ENCODE results near the gene CLDN7.
"Not testable (repeated sequence)": the region's sequence is repeated elsewhere in the genome, so short reads cannot be mapped to it uniquely, and the experiment has no call there.

CLDN7 gene

DNA sequence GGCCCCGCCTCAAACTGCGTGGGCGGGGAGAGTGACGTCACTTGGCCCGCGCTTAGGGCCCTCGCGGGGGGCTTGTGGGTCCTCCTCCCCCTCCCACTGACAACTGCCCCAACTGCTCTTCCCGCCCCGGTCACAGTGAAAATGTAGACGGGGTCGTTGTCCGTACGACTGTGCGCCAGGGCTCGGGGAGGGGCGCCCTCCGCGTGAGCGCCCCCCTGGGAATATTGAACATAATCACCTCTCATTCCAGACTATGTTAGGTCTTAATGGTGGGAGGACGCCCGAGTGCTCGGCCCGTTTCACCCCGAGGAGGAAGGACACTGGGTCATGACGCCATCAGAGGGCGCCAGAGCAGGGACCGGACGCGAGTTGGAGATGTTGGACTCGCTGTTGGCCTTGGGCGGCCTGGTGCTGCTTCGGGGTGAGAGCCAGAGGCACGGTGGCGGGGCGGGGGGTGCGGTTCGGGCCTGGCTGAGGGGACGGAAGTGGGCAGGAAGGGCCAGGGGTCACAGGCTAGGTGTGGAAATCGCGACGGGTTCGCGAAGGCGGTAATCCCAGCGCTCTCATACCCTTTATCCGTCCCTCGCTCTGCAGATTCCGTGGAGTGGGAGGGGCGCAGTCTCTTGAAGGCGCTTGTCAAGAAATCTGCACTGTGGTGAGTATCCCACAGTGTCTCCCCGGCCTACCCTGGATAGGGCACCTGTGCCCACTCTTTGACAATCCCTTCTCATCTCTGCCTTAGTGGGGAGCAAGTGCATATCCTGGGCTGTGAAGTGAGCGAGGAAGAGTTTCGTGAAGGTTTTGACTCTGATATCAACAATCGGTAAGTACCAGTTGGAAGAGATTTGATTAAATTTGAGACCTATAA lies 9.9 kb downstream of the CLDN7 start, which contains the start of gene ELP5:
TSS of gene ELP5 (plus strand) at position 40 of the 868 bp plus-strand sequence. CDS start at position 376, 336 bp downstream.
- DNase-seq = no peak

DNA sequence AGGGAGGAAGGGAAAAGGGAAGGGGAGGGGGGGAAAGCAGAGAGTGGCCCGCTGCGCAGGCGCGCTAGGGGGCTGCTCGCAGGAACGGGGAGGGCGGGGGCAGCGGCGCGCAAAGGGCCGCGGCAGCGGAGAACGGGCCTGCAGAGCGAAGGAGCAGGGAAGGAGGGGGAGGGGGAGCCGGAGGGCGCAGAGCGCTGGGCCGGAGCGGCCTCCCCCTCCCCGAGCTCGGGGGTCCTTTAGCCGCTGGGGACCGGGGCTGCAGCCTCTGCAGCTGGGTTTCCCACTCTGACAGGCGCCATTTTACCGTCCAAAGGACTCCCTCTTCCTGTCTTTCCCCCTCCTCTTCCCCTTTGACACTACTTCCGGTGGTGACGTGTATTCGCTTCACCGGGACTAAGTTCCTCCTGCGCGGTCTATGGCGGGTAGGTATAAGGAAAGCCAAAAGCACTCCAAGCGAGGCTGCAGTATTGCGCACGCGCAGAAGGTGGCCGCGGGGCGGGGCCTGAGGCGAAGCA lies 10.6 kb downstream of the CLDN7 start, which contains the start of gene CTDNEP1:
TSS of gene CTDNEP1 (minus strand) at position 74 of the 515 bp plus-strand sequence. CDS start 438 bp downstream, outside the sequence.
- DNase-seq = peak; percentile 87

DNA sequence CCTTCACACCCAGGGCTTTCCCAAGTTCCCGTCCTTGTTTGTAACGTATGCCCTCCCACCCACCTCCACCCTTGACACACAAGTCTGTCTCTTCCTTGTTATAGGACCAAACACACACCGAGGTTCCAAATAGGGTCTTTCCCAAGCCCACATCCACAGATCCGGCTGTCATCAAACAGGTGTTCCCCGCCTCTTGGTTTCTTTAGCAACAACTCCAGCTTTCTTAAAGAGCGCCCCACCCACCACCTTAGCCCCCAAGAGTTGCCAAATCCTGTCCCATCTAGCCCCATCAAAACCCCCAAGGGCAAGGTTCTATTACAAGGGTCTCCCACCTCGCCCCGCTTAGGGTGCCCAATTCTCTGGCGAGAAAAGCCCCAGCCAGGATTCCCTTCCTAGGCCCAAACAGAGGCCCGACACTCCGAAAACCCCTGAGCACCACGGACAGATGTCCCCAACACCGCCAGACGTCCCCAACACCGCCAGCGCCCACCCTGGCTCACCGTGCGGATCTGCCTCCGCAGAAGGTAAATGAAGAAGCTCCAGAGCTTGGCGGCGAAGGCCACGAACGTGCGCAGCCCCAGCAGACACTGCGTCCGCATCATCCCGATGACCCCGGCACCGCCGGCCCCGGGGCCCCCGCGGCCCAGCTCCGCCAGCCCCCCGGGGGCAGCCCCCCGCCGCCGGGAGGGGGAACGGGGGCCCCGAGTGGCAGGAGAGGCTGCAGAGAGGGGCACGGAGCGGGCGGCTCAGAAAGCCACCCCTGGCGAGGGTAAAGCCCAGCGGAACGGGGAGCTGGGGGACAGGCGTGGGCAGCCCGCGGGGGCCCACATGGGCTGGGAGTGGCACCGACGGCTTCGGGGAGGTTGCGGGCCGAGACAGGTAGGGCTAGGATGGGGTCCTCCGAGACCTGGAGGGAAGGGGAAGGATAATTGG lies 11.3 kb downstream of the CLDN7 start:
- no peak for DNase-seq

DNA sequence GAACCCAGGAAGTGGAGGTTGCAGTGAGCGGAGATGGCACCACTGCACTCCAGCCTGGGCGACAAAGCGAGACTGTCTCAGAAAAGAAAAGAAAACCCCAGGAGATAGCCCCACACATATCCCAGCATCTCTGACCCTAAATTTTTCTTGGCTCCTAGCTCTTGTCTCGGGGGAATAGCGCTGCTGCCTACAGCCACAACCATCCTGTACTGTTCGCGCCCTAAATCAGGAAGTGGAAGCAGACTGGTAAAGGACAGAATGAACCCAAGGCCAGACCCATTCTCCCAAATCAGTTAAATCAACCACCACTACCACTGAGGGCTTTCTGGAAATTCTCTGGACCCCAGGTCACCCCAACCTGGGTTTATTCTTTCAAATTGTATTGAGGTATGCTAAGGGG lies 12.4 kb downstream of the CLDN7 start:
- no peak for DNase-seq

DNA sequence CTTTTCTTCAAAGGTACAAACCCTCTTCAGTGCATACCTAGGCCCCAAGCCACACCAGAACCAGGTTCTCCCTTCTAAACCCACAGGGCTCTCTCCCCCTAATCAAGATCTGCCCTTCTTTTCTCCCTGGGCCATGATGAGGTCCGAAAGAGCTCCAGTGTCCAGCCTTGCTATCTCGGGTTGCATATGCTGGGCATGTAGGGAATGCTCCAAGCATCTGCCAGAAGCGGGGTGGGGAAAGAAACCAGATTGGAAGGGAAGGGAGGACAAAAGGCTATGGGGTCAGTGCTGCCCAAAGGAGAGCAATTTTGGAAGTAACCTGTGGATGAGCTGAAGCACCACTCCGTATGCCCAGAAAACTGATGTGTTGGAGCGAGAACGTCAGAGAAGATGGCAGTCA lies 13.1 kb downstream of the CLDN7 start:
- DNase-seq = no peak

DNA sequence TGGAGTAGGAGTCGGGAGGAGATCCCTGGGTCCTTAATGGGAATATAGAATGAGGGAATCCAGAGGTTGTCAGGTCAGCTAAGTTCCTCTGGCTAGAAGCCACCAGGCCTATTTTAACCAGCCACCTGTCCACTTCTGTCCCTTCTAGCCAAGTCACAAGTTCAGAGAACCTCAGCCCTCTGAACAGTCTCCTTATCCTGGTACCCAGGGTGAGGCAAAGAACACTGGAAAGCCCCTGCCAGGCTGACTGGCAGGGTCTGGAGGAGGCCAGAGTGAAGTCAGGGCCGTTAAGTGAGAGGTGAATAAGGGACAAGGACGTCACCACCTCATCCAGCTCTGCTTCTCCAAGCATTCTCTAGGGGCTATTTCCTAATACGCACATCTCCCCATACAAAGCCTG lies 13.5 kb downstream of the CLDN7 start:
- no peak for DNase-seq

DNA sequence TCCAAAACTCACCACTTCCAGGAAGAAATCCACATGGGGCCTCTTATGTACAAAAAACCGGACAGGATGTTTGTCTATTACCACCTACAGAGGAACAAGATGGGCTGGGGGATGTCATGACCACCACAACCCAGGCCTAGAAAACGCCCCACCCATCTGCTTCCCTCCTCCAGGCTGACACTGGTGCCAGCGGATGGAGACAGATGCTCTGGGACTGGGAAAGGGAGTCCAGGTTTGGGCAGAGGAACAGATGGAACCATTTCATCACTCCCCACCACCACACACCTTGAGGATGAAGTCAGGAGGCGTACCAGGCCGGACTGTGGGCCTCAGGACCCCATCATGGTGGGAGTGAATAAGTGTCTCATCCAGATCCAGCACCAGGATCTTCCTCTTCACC lies 15.5 kb downstream of the CLDN7 start:
- no peak for DNase-seq

DNA sequence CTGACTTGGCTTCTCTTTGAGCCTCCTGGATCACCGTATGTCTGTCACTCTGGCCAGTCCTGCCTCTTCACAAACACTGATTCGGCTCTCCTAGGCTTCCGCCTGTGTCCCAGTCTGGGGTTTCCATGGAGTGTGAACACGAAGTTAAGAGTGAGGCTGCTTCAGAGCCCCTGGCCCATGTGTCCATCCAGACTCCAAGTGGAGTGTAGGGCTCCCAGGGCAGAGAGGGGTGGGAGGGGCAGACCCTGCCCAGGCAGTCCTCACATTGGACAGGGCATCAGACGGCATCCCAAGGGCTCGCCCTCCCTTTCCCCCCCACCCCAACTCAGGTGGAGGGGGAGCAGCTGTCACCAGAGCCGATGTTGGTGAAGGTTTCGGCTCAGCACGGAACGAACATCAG lies 18.4 kb downstream of the CLDN7 start:
- DNase-seq = not testable (repeated sequence)

DNA sequence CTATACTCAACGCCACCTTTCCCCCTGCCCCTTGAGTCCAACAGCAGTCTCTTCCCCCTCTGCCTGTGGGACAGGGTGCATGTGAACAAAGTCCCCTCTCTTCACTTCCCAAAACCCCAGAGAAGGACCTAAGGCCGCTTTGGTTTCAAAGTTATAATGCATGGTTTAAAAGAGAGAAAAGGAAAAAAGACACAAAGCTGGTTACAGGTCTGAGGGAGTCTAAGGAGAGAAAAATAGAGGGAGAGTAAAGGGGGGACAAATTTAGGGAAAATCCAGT lies 18.9 kb downstream of the CLDN7 start:
- DNase-seq = no peak

DNA sequence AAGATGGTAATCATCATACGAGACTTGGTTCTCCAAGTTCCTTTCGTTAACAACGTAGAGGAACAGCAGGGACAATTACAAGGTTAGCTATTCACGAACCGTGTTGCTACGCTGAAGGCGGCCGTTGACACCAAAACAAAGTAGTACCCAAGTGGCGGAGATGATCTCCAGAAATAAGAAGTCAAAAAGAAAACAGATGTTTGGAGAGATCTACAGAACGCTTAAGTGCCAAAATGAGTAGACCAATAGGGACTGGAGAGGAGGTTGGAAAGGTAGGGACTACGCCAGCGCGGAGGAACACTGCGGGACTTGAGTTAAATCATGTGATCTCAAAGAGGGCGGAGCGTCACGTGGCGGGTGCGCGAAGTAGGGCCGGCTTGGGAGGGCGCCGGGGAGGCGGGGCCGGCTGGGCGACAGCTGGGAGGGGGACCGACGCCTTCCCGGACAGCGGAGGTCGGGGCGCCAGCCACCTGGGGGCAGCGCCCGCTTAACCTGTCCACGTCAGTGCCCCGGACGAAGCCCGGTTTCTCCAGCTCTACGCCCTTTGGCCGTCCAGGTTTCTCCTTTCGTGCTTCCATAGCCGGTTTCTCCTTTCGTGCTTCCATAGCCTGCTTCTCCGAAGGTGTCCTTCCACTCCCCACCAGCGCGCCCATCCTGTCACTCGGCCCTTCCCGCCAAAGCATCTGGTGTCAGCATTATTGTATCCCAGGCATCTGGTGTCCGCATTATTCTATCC lies 19.4 kb downstream of the CLDN7 start:
- DNase-seq = no peak

DNA sequence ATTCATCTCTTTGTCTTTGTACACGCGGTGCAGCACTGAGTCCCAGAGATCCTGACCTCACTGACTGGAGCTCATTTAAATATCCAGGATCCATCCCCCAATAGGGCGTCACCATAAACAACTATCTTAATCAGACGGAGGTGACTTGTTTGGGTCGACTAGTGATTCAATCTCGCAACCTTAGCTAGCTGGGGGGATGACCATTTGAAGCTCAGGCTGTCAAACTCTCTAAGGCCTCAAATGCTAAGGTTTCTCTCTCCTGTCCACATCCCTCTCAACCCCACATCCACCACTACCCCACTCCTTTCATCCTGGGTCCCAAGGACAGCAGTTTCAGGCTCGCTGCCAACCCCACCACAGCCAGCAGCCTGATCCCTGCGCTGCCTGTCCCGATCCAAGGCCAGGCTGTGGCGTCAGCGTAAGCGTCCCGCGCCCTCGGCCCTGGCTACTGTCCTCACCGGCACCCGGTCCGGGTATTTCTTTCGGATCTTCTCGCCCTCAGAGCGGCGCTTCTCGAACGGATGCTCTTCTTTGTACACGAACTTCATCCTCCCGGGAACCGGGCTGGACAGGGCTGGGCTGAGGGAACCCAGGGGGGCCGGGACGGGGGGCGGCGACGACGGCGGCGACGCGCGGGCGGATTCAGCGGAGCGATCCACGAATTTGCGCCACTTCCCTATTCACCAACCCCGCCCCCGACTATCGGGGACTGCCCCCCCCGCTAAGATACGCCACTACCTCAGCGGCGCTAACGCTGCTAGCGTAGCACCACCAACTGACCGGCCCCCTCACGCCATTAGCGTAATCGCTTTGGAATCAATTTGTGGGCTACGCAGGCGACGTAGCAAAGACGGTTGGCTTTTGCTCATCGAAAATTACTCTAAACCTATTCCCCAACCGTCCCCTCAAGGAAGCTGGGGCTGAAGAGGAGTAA lies 20.2 kb downstream of the CLDN7 start, which contains the start of gene GABARAP:
TSS of gene GABARAP (minus strand) at position 667 of the 934 bp plus-strand sequence. CDS start at position 548, 119 bp downstream.
- no peak for DNase-seq

DNA sequence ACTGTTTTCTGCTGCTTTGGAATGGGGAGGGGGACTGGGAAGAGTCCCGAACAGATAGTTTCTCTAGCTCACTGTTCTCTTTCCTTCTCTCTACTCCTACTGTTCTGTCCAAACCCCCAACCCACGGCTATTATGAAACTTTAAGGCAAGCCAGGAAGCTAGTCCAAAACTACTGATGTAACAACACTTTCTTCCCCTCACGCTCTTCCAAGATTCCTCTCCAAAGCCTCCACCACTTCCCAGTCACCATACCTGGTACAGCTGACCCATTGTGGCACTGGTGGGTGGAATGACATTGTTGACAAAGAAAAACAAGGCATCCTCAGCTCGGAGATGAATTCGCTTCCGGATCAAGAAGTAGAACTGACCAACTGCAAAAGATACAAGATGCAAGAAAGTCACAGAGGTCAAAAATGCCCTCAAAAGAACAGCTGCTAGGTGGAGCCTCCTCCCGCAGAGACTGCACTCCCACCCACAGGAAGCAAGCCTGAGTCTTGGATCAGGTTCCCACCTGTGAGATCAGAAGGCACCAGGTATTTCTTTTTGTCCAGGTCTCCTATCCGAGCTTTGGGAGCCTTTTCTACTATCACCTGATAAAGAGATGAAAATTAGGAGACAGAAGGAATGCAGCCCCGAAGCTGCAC lies 21.1 kb downstream of the CLDN7 start:
- DNase-seq = no peak

DNA sequence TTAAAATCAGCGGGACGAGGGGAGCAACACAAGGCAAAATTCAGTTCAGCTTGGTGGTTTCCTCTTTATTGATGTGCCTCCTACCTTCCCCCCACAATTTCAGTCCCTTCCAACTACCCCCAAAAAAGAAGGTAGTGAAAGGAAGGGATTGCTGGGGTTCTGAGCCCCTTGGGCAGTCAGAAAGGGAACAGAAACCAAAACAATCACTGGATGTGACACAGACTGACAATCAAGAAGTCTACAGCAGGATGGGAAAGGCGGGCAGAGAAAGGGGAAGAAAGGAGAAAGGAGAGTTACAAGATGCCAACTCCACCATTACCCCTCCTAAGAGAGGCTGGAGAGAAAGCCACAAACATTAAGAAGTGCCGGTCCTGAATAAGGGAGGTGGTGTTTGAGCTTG lies 21.9 kb downstream of the CLDN7 start:
- DNase-seq = no peak

DNA sequence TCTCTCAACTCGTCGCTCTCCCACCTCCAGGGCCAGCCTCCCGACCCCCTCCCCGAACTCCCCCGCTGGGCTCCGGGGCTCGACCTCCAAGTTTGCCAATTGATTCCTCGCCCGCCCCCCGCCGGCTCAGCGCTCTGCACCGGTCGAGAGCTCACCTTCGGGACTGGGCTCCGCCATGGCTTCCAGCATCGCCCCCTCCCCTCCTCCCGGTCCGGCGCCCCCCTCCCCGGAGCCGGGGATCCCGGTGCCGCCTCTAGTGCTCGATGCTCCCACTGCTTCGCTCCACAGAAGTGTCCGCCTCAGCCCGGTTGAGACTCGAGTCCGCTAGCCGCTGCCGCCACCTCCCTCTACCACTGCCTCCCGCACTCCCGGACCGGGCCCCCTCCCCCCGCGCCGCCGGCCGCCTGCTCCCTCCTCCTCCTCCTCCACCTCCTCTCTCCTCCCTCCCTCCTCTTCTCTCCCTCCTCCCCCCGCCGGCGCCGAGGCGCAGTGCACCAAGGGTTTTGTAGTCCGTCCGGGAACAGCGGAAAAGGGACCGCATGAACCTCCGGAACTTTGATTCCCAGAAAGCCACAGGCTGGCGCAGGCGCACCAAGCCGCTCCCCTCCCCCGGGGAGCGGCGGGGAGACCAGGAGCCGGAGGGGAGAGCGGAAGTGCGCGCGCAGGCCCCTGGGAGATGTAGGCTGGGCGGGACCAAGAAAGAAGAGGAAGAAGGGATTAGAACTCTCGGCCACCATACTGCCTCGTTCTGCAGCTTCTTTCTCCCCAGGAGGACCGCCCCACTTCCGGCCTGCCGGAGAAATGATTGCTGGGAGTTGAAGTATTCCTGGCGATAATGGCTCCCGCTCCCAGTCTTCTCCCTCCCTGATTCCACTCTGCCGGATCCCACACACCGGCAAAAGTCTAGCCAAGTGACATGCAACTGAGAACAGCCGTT lies 22.9 kb downstream of the CLDN7 start, which contains the start of gene PHF23:
TSS of gene PHF23 (minus strand) at position 367 of the 937 bp plus-strand sequence. CDS start at position 189, 178 bp downstream.
- peak; percentile 93 for DNase-seq

DNA sequence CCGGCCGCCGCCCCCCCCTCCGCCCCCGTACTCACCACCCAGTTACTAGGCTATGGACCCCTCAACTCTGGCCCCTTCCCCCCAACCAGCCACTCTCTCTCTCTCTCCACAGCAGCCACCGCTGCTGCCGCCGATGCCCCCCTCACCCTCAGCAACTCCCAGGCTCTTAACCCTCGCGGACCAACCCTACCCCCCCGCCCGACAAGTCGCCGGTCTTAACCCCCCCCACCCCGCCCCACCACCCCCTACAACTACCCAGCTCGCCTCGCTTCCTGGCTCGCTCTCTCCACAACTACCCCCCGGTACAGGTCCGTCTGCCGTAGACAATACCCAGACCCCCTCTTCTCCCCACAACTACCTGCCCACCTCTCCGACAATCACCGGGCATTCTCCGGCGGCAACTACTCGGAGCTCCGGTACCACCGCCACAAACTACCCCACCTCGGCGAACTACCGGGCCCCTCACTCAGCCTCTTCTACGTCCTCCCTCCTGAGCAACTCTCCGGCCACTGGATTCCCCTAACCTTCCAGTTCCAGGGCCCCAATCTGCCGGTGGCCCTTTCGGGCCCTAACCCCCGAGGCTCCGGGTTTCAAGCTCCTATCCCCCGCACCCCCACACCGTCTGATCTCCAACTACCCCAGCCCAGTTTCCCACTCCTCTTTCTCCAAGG lies 23.7 kb downstream of the CLDN7 start:
- no peak for DNase-seq

DNA sequence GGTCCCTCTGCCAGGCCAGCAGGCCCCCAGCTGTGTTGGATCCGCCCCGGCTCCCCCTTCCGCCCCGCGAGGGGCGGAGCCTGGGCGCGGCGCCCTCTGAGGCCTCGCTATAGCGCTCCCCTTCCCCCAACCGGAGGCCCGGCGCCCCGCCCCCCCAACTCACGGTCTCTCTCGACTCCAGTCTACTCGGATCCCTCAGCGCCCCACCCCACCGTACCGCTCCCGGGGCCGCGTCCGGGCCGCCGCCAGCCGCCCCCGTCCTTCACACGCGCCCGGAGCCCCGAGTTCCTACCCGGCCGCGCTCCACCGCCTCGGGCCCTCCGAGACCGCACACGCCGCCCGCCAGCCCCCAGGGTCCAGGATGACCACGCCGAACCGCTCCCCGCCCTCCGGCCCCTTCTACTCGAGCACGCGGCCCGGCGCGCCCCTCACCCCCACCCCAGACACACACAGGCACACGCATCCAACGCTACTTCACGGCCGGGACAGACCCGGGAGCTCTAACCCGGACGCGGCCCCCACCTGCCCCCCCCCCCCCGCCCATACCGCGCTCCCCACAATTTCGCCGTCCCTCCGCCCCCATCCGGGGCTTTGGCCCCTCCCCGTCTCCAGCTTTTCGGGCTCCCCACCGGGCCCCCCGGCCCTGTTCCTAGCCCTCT lies 24.4 kb downstream of the CLDN7 start:
- no peak for DNase-seq

DNA sequence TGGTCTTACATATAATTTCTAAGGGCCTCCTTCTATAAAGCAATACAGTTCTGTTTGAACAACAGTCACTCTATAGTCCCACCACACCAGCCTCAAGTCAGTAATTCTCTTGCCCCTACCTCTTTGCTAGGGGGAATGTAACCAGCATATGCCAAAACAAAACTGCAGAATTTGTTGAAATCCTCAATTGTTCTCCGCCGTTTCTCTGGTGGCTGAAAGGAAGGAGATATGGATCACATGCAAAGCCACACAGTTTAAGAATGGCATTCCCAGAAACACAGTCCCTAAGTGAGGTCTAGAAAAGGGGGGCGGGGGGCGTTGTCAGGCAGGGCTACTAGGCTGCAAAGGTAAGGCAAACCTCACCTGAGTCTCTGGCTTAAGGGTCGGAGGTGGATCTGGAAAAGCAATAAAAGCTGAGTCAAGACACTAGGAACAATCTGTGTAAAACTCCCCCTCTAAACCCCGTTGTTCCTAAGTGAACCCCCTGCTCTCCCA lies 25.0 kb downstream of the CLDN7 start:
- DNase-seq = no peak

DNA sequence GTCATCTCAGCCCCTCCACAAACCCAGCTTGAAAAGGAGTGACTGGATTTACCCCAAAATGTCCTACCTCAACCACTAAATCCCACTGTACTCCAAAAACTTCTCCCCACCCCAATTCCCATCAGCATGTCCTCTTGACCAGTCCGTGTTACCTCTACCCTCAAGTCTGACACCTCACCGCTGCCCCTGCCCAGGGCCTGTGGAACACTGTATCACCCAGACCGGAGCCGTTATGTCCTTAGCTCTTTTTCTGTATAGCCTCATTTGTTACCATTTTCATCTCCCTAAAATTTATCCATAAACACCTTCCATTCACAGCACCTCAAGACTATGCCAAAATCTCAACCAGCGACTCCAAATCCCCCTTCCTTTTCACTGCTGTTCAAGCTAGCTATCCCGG lies 25.5 kb downstream of the CLDN7 start:
- DNase-seq = no peak
